Measurements from ENCODE around the gene SCT.

Gene SCT

GRCh38 chr11:578276-579035 is 48.5 kb downstream of the SCT start:
- Histone ChIP-seq H3K27ac (ENCODE audit: insufficient read depth in 1 of 2, low read depth in 1 of 2, low read length in 2 of 2, poor library complexity in 1 of 2, severe bottlenecking in 2 of 2) (peak overlapping the region in 1 of 2 experiments; percentile 83), H3K36me3 (ENCODE audit: control insufficient read depth in 4 of 4, insufficient read depth in 4 of 4, low read length in 3 of 4) (peaks cover 1 to 21% (median 9%) of the 10 kb centered on the region in 4 experiments), H3K4me3 (ENCODE audit: control insufficient read depth in 1 of 7, extremely low read depth in 1 of 7, insufficient read depth in 4 of 7, low read depth in 2 of 7, low read length in 6 of 7) (peak overlapping the region in 2 of 7 experiments; percentile 97 to 99), H3K27me3 (replicated peaks in 2 of 5; ENCODE audit: control insufficient read depth in 4 of 5, insufficient read depth in 5 of 5, low read length in 4 of 5) (peaks cover 0 to 18% (median 10%) of the 10 kb centered on the region in 5 experiments), H3K9me3 (ENCODE audit: control extremely low read depth in 1 of 5, control insufficient read depth in 4 of 5, insufficient read depth in 2 of 5, low read depth in 1 of 5, low read length in 4 of 5) (no peaks in the 10 kb centered on the region), H3K4me1 (ENCODE audit: control extremely low read depth in 1 of 4, control insufficient read depth in 4 of 4, insufficient read depth in 4 of 4, low read length in 3 of 4) (peaks cover 3 to 31% (median 25%) of the 10 kb centered on the region in 4 experiments)
- ChIA-PET POLR2A (no interaction called here), CTCF (interaction anchor here (1.8 to 1.9 kb wide), 2 partner anchors 13 to 33 kb away, joined by 4 to 5 read pairs; no protein-coding TSS in a partner anchor)
- no peak for DNase-seq
- WGBS (ENCODE audit: insufficient coverage) = 91% methylated on average over 19 of the region's 21 CpGs

- CTCF ChIA-PET = interaction anchor here (0.6 to 1.9 kb wide), 3 partner anchors 14 to 233 kb away, joined by 3 to 5 read pairs (median 4); no protein-coding TSS in a partner anchor
These were observed 49.4 kb downstream of the SCT start for GRCh38 chr11:577611-577894.

GRCh38 chr11:576811-577610 is 50.0 kb downstream of the SCT start:
- H3K27ac ChIP-seq (ENCODE audit: insufficient read depth in 1 of 2, low read depth in 1 of 2, low read length in 2 of 2, poor library complexity in 1 of 2, severe bottlenecking in 2 of 2) = peak overlapping the region; percentile 83 to 91
- peaks cover 0 to 19% (median 5%) of the 10 kb centered on the region in 4 experiments for H3K36me3 ChIP-seq (ENCODE audit: control insufficient read depth in 4 of 4, insufficient read depth in 4 of 4, low read length in 3 of 4)
- peaks cover 3 to 31% (median 25%) of the 10 kb centered on the region in 4 experiments for H3K4me1 ChIP-seq (ENCODE audit: control extremely low read depth in 1 of 4, control insufficient read depth in 4 of 4, insufficient read depth in 4 of 4, low read length in 3 of 4)
- no peak for DNase-seq
- H3K9me3 ChIP-seq (ENCODE audit: control extremely low read depth in 1 of 5, control insufficient read depth in 4 of 5, insufficient read depth in 2 of 5, low read depth in 1 of 5, low read length in 4 of 5) = no peaks in the 10 kb centered on the region
- 7% methylated on average over 35 of the region's 48 CpGs for WGBS (ENCODE audit: insufficient coverage)
- H3K4me3 ChIP-seq (ENCODE audit: control insufficient read depth in 1 of 7, extremely low read depth in 1 of 7, insufficient read depth in 4 of 7, low read depth in 2 of 7, low read length in 6 of 7) = peak overlapping the region; percentile 74 to 99 (median 89)
- POLR2A ChIA-PET = interaction anchor here (1.2 kb wide), 1 partner anchor 39 kb away, joined by 4 read pairs; the partner anchor contains the start of gene IRF7
- peaks cover 0 to 22% (median 13%) of the 10 kb centered on the region in 5 experiments for H3K27me3 ChIP-seq (replicated peaks in 2 of 5; ENCODE audit: control insufficient read depth in 4 of 5, insufficient read depth in 5 of 5, low read length in 4 of 5)
- CTCF ChIA-PET = interaction anchor here (0.6 to 1.9 kb wide), 2 partner anchors 14 to 234 kb away, joined by 3 to 4 read pairs; no protein-coding TSS in a partner anchor

More at GRCh38 chr11:577611-577894, 49.4 kb downstream of the SCT start:
- 90% methylated on average over 6 of the region's 6 CpGs for WGBS (ENCODE audit: insufficient coverage)
- Histone ChIP-seq H3K4me3 (ENCODE audit: control insufficient read depth in 1 of 7, extremely low read depth in 1 of 7, insufficient read depth in 4 of 7, low read depth in 2 of 7, low read length in 6 of 7) (peak overlapping the region; percentile 74 to 99 (median 89)), H3K4me1 (ENCODE audit: control extremely low read depth in 1 of 4, control insufficient read depth in 4 of 4, insufficient read depth in 4 of 4, low read length in 3 of 4) (peaks cover 3 to 31% (median 25%) of the 10 kb centered on the region in 4 experiments), H3K9me3 (ENCODE audit: control extremely low read depth in 1 of 5, control insufficient read depth in 4 of 5, insufficient read depth in 2 of 5, low read depth in 1 of 5, low read length in 4 of 5) (no peaks in the 10 kb centered on the region), H3K36me3 (ENCODE audit: control insufficient read depth in 4 of 4, insufficient read depth in 4 of 4, low read length in 3 of 4) (peaks cover 0 to 19% (median 8%) of the 10 kb centered on the region in 4 experiments), H3K27me3 (replicated peaks in 2 of 5; ENCODE audit: control insufficient read depth in 4 of 5, insufficient read depth in 5 of 5, low read length in 4 of 5) (peaks cover 0 to 22% (median 13%) of the 10 kb centered on the region in 5 experiments), H3K27ac (ENCODE audit: insufficient read depth in 1 of 2, low read depth in 1 of 2, low read length in 2 of 2, poor library complexity in 1 of 2, severe bottlenecking in 2 of 2) (peak overlapping the region; percentile 83 to 91)
- DNase-seq = no peak
- POLR2A ChIA-PET = no interaction called here
